ENCODE results near the gene CDRT4.

Gene CDRT4

GRCh38 chr17:15411384-15412198, 55.8 kb downstream of the CDRT4 start:
- TF ChIP-seq CTCF (IDR thresholded peaks at IDR 0.05; ENCODE audit: extremely low read depth, missing control alignments), result no peak
- DNase-seq (ENCODE audit: low spot score), result no peak

- DNase-seq (ENCODE audit: low spot score), result no peak
- no peak for TF ChIP-seq CTCF (IDR thresholded peaks at IDR 0.05; ENCODE audit: extremely low read depth, missing control alignments)
These were observed 57.6 kb downstream of the CDRT4 start for GRCh38 chr17:15409721-15410250.

- TF ChIP-seq CTCF (IDR thresholded peaks at IDR 0.05; ENCODE audit: extremely low read depth, missing control alignments), result no peak
These were observed 58.6 kb downstream of the CDRT4 start for GRCh38 chr17:15408803-15409202.

GRCh38 chr17:15406081-15406480, 61.3 kb downstream of the CDRT4 start:
- no peak for DNase-seq (ENCODE audit: low spot score)
- no peak for TF ChIP-seq CTCF (IDR thresholded peaks at IDR 0.05; ENCODE audit: extremely low read depth, missing control alignments)

More at GRCh38 chr17:15408803-15409202, 58.6 kb downstream of the CDRT4 start:
- DNase-seq (ENCODE audit: low spot score), result no peak

DNA sequence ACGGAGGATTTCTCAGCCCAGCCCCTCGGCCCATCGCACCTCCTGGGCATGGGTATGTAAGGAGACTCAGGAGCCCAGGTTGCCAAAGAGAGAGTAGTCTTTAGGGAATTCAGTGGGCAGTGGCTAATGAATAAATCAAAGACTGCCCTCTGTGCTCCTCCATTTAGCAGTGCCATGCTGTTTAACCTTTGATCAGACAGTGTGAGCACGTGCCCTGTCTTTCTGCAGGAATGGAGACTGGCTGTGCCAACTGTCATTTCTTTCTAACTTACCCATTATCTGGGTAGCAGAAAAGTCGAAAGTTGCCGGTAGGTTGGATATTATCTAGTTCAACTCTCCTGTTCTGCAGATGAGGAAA, 62.4 kb downstream of the CDRT4 start:
- no peak for TF ChIP-seq CTCF (IDR thresholded peaks at IDR 0.05; ENCODE audit: extremely low read depth, missing control alignments)
- no peak for DNase-seq (ENCODE audit: low spot score)

DNA sequence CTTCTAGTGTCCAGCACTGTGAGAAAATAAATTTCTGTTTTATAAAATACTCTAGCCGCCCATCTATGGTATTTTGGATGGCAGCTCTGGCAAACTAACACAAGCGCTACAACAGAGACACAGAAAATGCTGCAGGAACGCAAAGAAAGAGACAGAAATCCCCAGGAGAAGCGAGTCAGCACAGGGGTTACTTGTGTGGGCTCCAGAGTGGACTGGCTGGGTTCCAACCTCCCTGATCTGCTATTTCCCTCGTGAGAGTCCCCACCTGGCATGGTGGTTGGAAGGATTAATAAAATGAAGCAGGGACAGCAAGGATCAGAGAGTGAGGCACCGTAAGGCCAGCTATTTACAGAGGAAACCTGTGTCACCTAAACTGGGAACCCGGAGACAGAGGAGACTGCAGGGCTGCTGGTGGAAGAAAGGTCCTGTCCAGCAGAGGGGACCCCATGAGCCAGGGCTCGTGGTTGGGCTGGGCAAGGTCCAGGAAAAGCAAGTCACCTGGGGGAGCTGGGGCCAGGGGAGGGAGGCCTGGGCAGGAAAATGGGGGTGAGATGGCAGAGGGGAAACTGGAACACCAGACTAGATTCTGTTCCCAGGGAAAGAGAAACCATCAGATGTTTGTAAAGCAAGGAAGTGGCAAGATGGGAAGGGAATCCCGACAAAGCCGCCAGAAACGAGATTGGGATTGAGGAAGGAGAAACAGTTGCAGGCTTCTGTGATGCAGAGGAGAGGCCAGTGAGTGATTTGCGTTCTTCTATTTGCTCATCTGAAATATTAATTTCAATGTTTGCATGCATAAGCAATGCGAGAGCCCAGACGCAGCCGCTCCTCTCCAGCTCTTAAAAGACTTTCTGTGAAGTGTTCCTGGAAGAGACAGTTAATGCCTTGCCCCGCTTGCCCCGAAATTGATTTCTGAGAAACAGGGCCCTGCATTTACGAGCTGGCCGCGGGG, 63.0 kb downstream of the CDRT4 start:
- TF ChIP-seq CTCF (IDR thresholded peaks at IDR 0.05; ENCODE audit: extremely low read depth, missing control alignments), result no peak
- no peak for DNase-seq (ENCODE audit: low spot score)
